Right hindlimb (tissue), 1 donor: ENCODE measurements around the gene VWA3A.
"Not testable (repeated sequence)": the region's sequence is repeated elsewhere in the genome, so short reads cannot be mapped to it uniquely, and the experiment has no call there.

Source experiments
- DNase-seq: peaks from one replicate; pipeline ENCODE4 v3.0.0-alpha.2; 2018

The VWA3A gene

GRCh38 chr16:22091721-22092120 lies 620 bp upstream of the VWA3A start:
- DNase-seq = no peak

DNA sequence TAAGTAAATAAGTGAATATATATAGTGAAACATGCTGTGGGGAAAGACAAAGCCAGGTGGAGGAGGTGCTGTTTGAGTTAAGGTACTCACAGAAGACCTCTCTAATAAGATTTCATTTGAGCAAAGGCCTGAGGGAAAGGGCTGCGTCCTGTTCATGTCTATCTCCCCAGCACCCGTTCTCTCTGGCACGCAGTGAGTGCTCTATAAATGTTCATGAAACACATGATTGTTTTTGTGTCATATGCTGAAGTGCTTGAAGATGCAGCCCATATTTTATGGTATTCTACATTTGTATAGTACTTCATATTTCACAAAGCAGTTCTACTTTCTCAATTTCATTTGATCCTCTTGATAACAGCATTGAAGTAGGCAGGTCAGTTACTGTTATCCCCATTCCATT lies 990 bp downstream of the VWA3A start:
- DNase-seq = no peak

GRCh38 chr16:22093996-22094395 lies 1.7 kb downstream of the VWA3A start:
- DNase-seq = no peak

GRCh38 chr16:22098405-22099255 lies 6.3 kb downstream of the VWA3A start:
- DNase-seq = no peak

DNA sequence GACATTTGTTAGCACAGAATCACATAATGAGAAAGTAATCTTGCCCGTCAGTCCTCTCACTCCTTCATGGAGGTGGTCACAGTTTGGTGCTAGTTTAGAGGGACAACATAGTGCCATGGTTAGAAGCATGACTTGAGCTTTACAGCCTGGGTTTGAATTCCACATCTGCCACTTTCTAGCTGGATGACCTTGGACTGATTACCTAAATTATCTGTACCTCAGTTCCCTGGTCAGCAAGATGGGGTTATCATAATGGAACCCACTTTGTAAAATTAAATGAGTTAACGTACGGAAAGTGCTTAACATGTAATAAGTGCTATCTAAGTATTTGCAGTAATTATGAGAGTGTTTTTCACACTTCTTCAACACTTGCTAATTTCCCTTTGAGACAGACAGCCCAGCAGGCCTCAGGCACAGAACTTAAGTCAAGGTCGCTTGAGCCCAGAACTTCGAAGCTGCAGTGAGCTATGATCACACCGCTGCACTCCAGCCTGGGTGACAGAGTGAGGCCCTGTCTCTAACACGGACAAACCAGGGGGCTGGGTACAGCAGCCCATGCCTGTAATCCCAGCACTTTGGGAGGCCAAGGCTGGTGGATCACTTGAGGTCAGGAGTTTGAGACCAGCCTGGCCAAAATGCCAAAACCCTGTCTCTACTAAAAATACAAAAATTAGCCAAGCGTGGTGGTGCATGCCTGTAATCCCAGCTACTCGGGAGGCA lies 7.1 kb downstream of the VWA3A start:
- DNase-seq = no peak

- no peak for DNase-seq
Observed at GRCh38 chr16:22103441-22103840, 11.1 kb downstream of the VWA3A start.

DNA sequence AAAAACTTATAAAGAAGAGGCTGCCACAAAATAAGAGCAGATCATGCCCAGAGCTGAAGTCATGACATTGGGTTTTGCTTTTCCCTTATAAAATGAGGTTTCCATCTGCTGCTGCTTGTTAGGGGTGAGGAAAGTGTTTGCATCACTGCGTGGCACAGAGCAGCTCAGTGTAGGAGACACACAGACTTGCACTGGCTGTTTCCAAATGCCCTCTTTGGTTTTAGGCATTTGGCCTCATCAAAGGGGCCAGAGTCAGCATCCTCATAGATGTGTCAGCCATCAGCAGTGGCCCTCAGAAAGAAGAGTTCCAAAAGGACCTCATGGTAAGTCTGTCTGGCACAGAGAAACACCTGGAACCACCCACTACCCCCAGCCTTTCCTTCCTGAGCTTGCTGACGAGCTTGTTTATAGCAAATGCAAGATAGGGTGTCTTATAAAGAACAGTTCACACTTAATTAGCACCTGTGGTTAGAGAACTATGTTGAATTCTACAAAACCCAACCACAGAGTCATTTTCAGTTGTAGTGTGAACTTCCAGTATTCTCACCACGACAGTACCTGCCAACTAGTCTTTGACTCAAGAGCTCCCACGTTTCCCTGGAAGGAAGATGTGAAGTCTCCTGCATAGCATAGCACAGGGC lies 17.0 kb downstream of the VWA3A start:
- DNase-seq = no peak

DNA sequence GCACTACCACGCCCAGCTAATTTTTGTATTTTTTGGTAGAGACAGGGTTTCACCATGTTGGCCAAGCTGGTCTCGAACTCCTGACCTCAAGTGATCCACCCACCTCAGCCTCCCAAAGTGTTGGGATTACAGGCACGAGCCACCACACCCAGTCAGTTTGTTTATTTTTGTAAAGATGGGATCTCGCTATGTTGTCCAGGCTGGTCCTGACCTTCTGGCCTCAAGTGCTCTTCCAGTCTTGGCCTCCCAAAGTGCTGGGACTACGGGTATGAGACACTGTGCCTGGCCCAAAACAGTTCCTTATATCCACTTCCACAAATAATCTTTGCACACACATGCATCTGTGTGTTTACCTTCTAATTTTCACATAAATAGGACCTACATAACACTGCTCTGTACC lies 19.3 kb downstream of the VWA3A start:
- not testable (repeated sequence) for DNase-seq

DNA sequence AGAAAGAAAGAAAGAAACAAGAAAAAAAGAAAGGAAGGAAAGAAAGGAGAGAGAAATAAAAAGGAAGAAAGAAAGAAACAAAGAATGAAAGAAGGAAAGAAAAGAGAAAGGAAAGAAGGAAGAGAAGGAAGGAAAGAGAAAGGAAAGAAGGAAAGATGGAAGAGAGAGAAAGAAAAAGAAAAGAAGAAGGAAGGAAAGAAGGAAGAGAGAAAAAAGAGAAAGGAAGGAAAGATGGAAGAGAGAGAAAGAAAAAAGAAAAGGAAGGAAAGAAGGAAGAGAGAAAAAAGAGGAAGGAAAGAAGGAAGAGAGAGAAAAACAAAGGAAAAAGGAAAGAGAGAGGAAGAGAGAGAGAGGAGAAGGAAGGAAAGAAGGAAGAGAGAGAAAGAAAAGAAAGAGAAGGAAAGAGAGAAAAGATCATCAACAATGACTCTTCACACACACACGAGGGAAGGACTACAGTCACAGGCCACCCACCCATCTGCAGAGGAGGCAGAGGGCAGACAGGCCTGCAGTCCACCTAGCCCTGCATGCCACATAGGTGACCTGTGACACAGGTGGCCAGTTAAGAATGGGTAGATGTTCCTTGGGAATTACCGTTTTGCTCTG lies 23.9 kb downstream of the VWA3A start:
- DNase-seq = no peak

DNA sequence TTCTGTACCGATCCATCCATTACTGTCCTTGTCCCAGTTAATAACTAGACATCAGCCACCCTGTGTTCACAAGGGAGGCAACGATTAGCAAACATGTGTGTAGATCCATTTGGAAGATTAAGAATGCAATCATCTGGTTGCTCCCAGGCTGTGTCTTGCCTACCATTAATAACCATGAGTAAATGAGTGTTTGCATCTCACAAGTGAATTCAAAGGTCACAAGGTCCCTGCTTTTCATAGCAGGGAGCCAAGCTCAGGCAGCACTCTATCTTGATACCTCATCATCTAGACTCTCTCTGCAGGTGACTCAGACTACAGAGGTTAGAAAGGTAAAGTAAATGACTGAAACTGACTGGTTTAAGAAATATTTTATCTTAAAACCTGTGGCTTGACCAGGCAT lies 25.3 kb downstream of the VWA3A start:
- no peak for DNase-seq

DNA sequence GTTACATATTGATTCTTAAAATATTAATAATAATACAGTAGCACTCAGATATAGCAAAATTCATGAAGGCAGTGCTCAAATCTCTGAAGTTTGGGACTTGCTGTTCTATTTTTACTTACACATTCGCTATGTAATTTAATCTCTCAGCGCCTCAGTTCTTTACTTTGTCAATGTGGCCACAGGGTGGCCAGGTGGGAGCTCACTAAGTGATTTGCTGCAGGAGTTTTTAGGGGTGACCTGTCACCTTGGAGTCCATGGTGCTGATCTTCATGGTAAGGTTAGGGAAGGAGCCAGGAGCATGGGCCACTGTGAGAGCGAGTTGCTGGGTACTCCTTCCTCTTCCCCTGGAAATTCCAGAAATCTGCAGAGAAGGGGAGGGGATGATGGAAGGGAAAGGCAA lies 28.1 kb downstream of the VWA3A start:
- no peak for DNase-seq

- no peak for DNase-seq
Observed at GRCh38 chr16:22122239-22122638, 29.9 kb downstream of the VWA3A start.

- no peak for DNase-seq
Observed at GRCh38 chr16:22123146-22123545, 30.8 kb downstream of the VWA3A start.

DNA sequence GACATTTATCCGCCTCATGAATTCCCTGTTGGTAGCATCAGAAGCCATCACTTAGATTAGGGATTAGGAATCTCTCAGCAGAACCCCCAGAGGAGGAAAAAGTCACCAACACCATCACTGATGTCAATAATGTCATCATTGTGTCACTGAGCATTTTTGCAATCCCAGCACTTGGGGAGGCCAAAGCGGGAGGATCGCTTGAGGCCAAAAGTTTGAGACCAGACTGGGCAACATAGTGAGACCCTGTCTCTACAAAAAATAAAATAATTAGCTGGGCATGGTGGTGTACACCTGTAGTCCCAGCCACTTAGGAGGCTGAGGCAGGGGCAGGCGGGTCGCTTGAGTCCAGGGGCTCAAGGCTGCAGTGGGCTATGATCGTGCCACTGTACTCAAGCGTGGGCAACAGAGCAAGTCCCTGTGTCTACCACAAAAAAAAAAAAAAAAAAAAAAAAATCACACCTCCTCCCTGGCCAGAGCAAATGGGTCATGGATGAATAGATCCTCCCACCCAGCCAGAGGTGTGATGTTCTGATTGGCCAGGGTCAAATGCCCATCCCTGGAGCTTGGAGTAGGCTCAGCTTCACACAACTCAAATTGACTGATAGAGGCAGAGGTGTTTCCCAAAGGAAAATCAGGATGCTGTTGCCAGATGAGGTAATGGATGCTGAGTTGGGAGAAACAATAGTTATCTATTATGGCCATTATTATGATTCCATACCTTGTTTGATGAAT lies 31.6 kb downstream of the VWA3A start:
- DNase-seq = no peak

DNA sequence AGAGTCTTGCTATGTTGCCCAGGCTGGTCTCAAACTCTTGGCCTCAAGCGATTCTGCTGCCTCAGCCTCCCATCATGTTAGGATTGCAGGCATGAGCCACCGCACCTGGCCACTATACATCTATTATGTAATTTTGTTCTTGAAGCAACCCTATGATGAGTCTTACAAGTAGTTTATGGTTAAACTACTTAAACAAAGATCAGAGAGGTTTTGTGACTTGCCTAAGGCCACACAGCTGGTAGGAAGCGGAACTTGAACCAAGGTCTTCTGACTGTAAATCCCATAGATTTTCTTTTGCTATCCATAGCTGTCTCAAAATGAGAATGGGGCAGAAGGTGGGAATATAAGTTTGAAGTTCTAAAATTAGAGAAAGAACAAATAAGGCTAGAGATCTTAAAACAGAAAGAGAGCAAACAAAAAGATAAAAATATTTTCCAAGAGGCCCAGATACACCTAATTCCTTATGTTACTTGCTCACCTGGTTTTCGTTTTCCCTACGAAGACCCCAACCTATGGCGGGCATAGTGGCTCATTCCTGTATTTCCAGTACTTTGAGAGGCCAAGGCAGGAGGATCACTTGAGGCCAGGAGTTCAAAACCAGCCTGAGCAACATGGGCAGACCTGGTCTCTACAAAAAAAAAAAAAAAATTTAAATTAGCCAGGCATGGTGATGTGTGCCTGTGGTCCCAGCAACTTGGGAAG lies 32.4 kb downstream of the VWA3A start:
- no peak for DNase-seq

- no peak for DNase-seq
Observed at GRCh38 chr16:22126037-22126558, 33.8 kb downstream of the VWA3A start.

DNA sequence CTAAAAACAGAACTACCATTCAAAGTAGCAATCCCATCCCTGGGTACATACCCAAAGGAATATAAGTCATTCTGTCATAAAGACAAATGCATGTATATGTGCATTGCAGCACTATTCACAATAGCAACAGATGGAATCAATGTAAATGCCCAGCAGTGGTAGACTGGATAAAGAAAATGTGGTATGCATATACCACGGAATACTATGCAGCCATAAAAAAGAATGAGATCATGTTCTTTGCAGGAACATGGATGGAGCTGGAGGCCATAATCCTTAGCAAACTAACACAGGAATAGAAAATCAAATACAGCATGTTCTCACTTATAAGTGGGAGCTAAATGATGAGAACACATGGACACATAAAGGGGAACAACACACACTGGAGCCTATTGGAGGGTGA lies 36.2 kb downstream of the VWA3A start:
- not testable (repeated sequence) for DNase-seq

DNA sequence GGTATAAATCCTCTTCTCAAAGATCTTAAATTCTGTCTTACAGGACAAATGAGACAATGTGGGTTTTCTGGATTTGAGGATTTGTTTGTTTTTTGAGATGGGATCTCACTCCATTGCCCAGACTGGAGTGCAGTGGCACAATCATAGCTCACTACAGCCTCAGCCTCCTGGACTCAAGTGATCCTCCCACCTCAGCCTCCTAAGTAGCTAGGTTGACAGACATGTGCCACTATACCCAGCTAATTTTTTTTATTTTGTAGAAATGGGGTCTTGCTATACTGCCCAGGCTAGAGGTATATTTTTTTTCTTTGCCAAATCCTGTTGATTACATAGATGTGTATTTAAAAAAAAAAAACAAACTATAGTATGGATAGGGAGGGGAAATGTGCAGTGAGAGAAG lies 38.2 kb downstream of the VWA3A start:
- DNase-seq = no peak

GRCh38 chr16:22132801-22133200 lies 40.5 kb downstream of the VWA3A start:
- DNase-seq = no peak

DNA sequence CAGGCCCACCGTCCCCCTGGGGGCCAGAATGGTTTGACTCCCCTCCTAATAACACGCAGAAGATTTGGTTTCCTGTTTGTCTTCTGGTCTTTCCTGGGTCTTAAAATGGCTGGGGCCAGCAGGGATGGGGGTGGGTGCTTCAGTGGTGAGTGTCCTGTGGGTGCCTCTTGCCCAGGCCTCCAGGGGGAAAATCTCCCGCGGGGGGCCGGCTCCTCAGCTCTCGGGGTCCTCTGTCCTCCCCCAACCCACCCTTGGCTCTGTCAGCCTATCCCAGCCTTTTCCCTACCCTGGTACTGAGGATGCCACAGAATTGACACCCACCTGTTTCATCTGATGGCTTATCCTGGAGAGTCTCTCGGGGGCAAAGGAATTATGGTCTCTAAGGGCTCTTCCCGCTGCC lies 46.1 kb downstream of the VWA3A start:
- DNase-seq = no peak

DNA sequence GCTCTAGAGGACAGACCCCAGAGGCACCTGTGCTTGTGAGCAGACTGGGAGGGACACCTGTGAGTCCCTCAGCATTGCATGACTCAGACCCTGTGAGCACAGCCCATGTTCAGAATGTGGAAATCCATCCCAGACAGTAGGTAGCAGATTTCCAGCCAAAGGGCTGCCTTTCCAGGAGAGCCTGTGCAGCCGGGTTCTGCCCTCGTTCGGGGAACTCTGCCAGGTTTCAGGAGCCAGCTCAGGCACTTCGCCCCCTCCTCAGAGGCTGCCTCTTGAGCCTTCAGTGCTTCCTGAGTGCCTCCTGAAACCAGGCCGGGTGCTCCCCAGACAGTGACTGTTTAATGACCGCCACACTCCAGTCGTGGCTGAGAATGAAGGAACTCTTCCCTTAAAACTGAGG lies 46.7 kb downstream of the VWA3A start:
- DNase-seq = no peak

- no peak for DNase-seq
Observed at GRCh38 chr16:22139732-22140131, 47.4 kb downstream of the VWA3A start.
